ENCODE results near the gene PHLDA3.

GRCh38 chr1:201419256-201419655, 49.7 kb downstream of the PHLDA3 start:
- TF ChIP-seq, protein P1, sequence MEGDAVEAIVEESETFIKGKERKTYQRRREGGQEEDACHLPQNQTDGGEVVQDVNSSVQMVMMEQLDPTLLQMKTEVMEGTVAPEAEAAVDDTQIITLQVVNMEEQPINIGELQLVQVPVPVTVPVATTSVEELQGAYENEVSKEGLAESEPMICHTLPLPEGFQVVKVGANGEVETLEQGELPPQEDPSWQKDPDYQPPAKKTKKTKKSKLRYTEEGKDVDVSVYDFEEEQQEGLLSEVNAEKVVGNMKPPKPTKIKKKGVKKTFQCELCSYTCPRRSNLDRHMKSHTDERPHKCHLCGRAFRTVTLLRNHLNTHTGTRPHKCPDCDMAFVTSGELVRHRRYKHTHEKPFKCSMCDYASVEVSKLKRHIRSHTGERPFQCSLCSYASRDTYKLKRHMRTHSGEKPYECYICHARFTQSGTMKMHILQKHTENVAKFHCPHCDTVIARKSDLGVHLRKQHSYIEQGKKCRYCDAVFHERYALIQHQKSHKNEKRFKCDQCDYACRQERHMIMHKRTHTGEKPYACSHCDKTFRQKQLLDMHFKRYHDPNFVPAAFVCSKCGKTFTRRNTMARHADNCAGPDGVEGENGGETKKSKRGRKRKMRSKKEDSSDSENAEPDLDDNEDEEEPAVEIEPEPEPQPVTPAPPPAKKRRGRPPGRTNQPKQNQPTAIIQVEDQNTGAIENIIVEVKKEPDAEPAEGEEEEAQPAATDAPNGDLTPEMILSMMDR (IDR thresholded peaks at IDR 0.05 in 4 of 5, conservative IDR thresholded peaks at IDR 0.05 in 1 of 5) = no peak
- TF ChIP-seq POLR2A (IDR thresholded peaks at IDR 0.05) = no peak
